Stimulated activated CD8-positive, alpha-beta memory T cell treated with anti-CD3 and anti-CD28 coated beads, Interleukin-12 subunit alpha, Interleukin-12 subunit beta, amount 100 ng/mL, for 24 hours (primary cell): ENCODE results near the gene EFNA2.
A peak's percentile ranks its signal among the peaks of the same experiment; 100 is the strongest.

ENCODE experiments used
- DNase-seq: peaks from one replicate; pipeline ENCODE4 v3.0.0-alpha.2; 2020; ENCODE audit errors: extremely low read depth

EFNA2 gene

GRCh38 chr19:1272423-1273262, 13.0 kb upstream of the EFNA2 start:
- no peak for DNase-seq

GRCh38 chr19:1273263-1274041, 12.2 kb upstream of the EFNA2 start:
- DNase-seq, result no peak

GRCh38 chr19:1274081-1274851, 11.4 kb upstream of the EFNA2 start:
- no peak for DNase-seq

- no peak for DNase-seq
Observed at GRCh38 chr19:1274852-1275259, 10.8 kb upstream of the EFNA2 start.

GRCh38 chr19:1275260-1275975, 10.3 kb upstream of the EFNA2 start, which contains the start of gene FAM174C:
Gene FAM174C, plus strand, starts transcription at chr19:1275530. Its CDS starts 20 bp downstream, at chr19:1275550.
- peak; percentile 93 for DNase-seq

- DNase-seq, result no peak
Observed at GRCh38 chr19:1275976-1276627, 9.6 kb upstream of the EFNA2 start.

- DNase-seq, result no peak
Observed at GRCh38 chr19:1276628-1277022, 9.0 kb upstream of the EFNA2 start.

- no peak for DNase-seq
Observed at GRCh38 chr19:1277061-1277460, 8.6 kb upstream of the EFNA2 start.

GRCh38 chr19:1278074-1278473, 7.6 kb upstream of the EFNA2 start:
- DNase-seq, result no peak

GRCh38 chr19:1278713-1279660, 6.7 kb upstream of the EFNA2 start:
- no peak for DNase-seq

- DNase-seq, result no peak
Observed at GRCh38 chr19:1279782-1280341, 5.8 kb upstream of the EFNA2 start.

- DNase-seq, result no peak
Observed at GRCh38 chr19:1280636-1281568, 4.8 kb upstream of the EFNA2 start.

GRCh38 chr19:1281569-1282287, 3.9 kb upstream of the EFNA2 start:
- DNase-seq, result no peak

- no peak for DNase-seq
Observed at GRCh38 chr19:1282588-1283206, 3.0 kb upstream of the EFNA2 start.

- no peak for DNase-seq
Observed at GRCh38 chr19:1283207-1283916, 2.3 kb upstream of the EFNA2 start.

GRCh38 chr19:1283917-1284292, 1.8 kb upstream of the EFNA2 start:
- DNase-seq, result no peak
